HL-60 (cell line): Measurements from ENCODE around the gene NR3C2.

Experiments used
- DNase-seq, 2 experiments: peaks; one replicate each; pipeline ENCODE4 v3.0.0-alpha.2; 2010 to 2020; ENCODE audit warnings: low read depth in 1 of 2, low spot score in 1 of 2
- H3K27ac ChIP-seq: fragments of 250-450 bp; sonication (Bioruptor Pico); replicated peaks from 2 replicates; pipeline ENCODE4 v1.5.1; 2020; ENCODE audit warnings: mild to moderate bottlenecking, moderate library complexity
- H3K27me3 ChIP-seq: fragments of 250-450 bp; sonication (Bioruptor Pico); 2 replicates; pipeline ENCODE4 v1.5.1; 2021; ENCODE audit warnings: mild to moderate bottlenecking, moderate library complexity; ENCODE audit not compliant: insufficient read depth, poor library complexity, severe bottlenecking
- H3K4me3 ChIP-seq: replicated peaks from 2 replicates; pipeline ENCODE4 v1.5.1; 2011; ENCODE audit warnings: mild to moderate bottlenecking, control low read depth, low read length; ENCODE audit not compliant: insufficient read depth
- GABPA ChIP-seq: IDR thresholded peaks from 2 replicates; pipeline ENCODE4 v1.6.1; 2012; ENCODE audit warnings: low read depth
- POLR2AphosphoS5 ChIP-seq: IDR thresholded peaks from 2 replicates; pipeline ENCODE4 v1.6.1; 2012; ENCODE audit warnings: low read depth
- SPI1 ChIP-seq: IDR thresholded peaks from 2 replicates; pipeline ENCODE4 v1.6.1; 2012; ENCODE audit warnings: low read depth, mild to moderate bottlenecking, borderline replicate concordance
- TF ChIP-seq, protein P1 (sequence below): IDR thresholded peaks from one replicate; pipeline ENCODE4 v1.5.1; 2011; ENCODE audit warnings: low read length, control low read depth, inconsistent platforms; ENCODE audit not compliant: insufficient read depth
- TF ChIP-seq, protein P2 (sequence below): IDR thresholded peaks from 2 replicates; pipeline ENCODE4 v1.6.1; 2012; ENCODE audit warnings: low read depth; ENCODE audit not compliant: insufficient replicate concordance

The NR3C2 gene

DNA sequence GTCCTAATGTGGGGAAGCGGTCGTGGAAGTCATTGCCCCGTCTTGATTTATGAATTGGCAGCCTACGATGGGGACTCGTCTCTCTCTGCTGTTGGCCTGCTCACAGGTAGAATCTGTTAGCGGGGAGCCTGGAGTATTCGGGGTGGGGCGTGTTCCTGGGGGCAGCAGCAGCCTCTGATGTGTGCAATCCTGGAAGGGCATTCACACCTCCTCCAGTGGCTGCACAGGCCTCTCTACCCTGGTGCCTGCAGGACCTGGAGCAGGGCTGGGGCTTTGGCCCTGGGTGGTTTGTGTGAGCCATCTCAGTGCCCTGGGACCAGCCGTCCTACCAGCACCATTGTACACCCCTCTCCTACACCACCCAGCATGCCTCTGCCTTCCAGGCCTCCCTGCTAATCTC is 369.4 kb downstream of the NR3C2 start:
- H3K27me3 ChIP-seq: no peaks in the 10 kb centered on the region
- H3K27ac ChIP-seq: no peak overlapping the region
- TF ChIP-seq, protein P1, sequence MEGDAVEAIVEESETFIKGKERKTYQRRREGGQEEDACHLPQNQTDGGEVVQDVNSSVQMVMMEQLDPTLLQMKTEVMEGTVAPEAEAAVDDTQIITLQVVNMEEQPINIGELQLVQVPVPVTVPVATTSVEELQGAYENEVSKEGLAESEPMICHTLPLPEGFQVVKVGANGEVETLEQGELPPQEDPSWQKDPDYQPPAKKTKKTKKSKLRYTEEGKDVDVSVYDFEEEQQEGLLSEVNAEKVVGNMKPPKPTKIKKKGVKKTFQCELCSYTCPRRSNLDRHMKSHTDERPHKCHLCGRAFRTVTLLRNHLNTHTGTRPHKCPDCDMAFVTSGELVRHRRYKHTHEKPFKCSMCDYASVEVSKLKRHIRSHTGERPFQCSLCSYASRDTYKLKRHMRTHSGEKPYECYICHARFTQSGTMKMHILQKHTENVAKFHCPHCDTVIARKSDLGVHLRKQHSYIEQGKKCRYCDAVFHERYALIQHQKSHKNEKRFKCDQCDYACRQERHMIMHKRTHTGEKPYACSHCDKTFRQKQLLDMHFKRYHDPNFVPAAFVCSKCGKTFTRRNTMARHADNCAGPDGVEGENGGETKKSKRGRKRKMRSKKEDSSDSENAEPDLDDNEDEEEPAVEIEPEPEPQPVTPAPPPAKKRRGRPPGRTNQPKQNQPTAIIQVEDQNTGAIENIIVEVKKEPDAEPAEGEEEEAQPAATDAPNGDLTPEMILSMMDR: no peak
- TF ChIP-seq GABPA (no peak), POLR2AphosphoS5 (no peak), SPI1 (no peak)
- TF ChIP-seq, protein P2, sequence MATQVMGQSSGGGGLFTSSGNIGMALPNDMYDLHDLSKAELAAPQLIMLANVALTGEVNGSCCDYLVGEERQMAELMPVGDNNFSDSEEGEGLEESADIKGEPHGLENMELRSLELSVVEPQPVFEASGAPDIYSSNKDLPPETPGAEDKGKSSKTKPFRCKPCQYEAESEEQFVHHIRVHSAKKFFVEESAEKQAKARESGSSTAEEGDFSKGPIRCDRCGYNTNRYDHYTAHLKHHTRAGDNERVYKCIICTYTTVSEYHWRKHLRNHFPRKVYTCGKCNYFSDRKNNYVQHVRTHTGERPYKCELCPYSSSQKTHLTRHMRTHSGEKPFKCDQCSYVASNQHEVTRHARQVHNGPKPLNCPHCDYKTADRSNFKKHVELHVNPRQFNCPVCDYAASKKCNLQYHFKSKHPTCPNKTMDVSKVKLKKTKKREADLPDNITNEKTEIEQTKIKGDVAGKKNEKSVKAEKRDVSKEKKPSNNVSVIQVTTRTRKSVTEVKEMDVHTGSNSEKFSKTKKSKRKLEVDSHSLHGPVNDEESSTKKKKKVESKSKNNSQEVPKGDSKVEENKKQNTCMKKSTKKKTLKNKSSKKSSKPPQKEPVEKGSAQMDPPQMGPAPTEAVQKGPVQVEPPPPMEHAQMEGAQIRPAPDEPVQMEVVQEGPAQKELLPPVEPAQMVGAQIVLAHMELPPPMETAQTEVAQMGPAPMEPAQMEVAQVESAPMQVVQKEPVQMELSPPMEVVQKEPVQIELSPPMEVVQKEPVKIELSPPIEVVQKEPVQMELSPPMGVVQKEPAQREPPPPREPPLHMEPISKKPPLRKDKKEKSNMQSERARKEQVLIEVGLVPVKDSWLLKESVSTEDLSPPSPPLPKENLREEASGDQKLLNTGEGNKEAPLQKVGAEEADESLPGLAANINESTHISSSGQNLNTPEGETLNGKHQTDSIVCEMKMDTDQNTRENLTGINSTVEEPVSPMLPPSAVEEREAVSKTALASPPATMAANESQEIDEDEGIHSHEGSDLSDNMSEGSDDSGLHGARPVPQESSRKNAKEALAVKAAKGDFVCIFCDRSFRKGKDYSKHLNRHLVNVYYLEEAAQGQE: no peak
- no peak overlapping the region for H3K4me3 ChIP-seq
- no peak for DNase-seq

DNA sequence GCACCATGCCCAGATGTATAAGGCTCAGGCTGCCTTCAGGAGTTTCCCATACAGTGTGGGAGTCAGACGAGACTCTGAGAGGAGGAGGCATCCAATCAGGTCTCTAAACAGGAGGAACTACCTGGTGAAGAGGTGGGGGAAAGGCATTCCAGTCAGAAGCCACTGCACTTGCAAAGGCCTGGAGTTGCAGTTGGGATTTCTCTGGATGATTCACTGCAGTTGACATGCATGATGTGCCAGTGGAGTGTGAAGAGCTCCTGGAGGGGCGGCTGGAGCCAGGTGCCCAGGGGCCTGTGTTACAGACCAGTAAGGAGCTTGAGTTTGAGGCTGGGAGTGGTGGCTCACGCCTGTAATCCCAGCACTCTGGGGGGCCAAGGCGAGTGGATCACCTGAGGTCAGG is 371.2 kb downstream of the NR3C2 start:
- no peak overlapping the region for H3K4me3 ChIP-seq
- no peak for DNase-seq
- no peaks in the 10 kb centered on the region for H3K27me3 ChIP-seq
- H3K27ac ChIP-seq: no peak overlapping the region
- TF ChIP-seq SPI1: no peak
- TF ChIP-seq, protein P2: no peak
- no peak for TF ChIP-seq GABPA
- TF ChIP-seq, protein P1: no peak
- no peak for TF ChIP-seq POLR2AphosphoS5

DNA sequence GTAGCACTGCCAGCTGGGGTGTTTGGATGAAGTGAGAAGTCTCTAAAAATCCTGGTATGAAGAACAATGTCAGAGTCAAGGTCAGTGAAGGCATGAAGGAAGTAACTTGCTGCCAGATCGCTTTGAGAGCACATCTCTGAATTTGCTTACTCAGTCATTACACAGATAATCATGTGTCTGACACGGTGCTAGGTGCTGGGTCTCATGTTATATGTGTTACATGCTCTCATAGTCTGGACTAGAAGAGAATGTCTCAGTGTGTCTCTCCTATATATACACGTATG is 372.4 kb downstream of the NR3C2 start:
- no peak overlapping the region for H3K27ac ChIP-seq
- H3K4me3 ChIP-seq: no peak overlapping the region
- TF ChIP-seq, protein P1: no peak
- TF ChIP-seq, protein P2: no peak
- TF ChIP-seq SPI1 (no peak), GABPA (no peak), POLR2AphosphoS5 (no peak)
- H3K27me3 ChIP-seq: no peaks in the 10 kb centered on the region
- no peak for DNase-seq
